Endothelial cell of umbilical vein (primary cell): Measurements from ENCODE around the gene TSPEAR. TPM values are rescaled to one million over a fixed set of nuclear protein-coding genes. Genes with fewer than 3 reads are reported as not detected.

Experiments
- BruUV-seq: library from RNA; stranded (reverse); fragments of 400-500 nt; replicated peaks from 2 replicates; lab custom pipeline; 2021; lab: Mats Ljungman, UMichigan
- CTCF ChIA-PET: fragments of 300-600, 350-600 bp; sonication (Branson Sonifier 250); formaldehyde crosslinking; loops from one replicate; lab custom pipeline; 2021; ENCODE audit warnings: antibody characterized with exemption, inconsistent platforms; lab: Charles Lee
- POLR2A ChIA-PET: fragments of 300-600, 350-600 bp; sonication (Branson Sonifier 250); formaldehyde crosslinking; loops from one replicate; lab custom pipeline; 2021; ENCODE audit warnings: antibody characterized with exemption, inconsistent platforms; lab: Charles Lee
- DNase-seq: peaks from one replicate; pipeline ENCODE4 v3.0.0-alpha.2; 2011; ENCODE audit warnings: low read depth, low spot score
- FAIRE-seq: peaks from 2 replicates; lab custom pipeline; 2011; peaks lifted over from hg19 to GRCh38; lab: Jason Lieb, UNC
- H2AFZ ChIP-seq: 2 replicates; pipeline ENCODE4 v1.6.0; 2012; ENCODE audit warnings: low read depth, low read length, control low read depth, inconsistent platforms
- H3K27ac ChIP-seq: 2 replicates; pipeline ENCODE4 v1.5.1; 2011; ENCODE audit warnings: low read depth, mild to moderate bottlenecking, control low read depth, low read length, moderate library complexity; ENCODE audit not compliant: insufficient read depth
- H3K27me3 ChIP-seq, 2 experiments: 2 replicates each; pipeline versions ENCODE4 v1.6.0 to v1.6.1; 2011; ENCODE audit warnings: low read length in 2 of 2, mixed read lengths in 1 of 2; ENCODE audit not compliant: control insufficient read depth in 2 of 2, insufficient read depth in 2 of 2
- H3K36me3 ChIP-seq, 2 experiments: 2 replicates in 1 of 2; 3 replicates in 1 of 2; pipeline ENCODE4 v1.5.1; 2011; ENCODE audit warnings: low read length in 2 of 2, mild to moderate bottlenecking in 1 of 2, moderate library complexity in 1 of 2; ENCODE audit not compliant: control insufficient read depth in 2 of 2, insufficient read depth in 2 of 2; ENCODE audit errors: extremely low read depth in 1 of 2
- H3K4me1 ChIP-seq: 3 replicates; pipeline ENCODE4 v1.5.1; 2011; ENCODE audit warnings: mild to moderate bottlenecking, low read length; ENCODE audit not compliant: control insufficient read depth, insufficient read depth; ENCODE audit errors: extremely low read depth
- H3K4me2 ChIP-seq: 2 replicates; pipeline ENCODE4 v1.6.1; 2011; ENCODE audit warnings: low read length, control low read depth, mixed read lengths; ENCODE audit not compliant: insufficient read depth
- H3K4me3 ChIP-seq, 3 experiments: fragments of 200-600 bp in 1 of 3; sonication (generic), shearing (Covaris generic) in 1 of 3; replicated peaks in 1 of 3; 2 replicates each; pipeline ENCODE4 v1.5.1; 2011 to 2016; ENCODE audit warnings: control low read depth in 3 of 3, low read length in 3 of 3, mild to moderate bottlenecking in 2 of 3, inconsistent platforms in 1 of 3, low read depth in 1 of 3, moderate library complexity in 1 of 3; ENCODE audit not compliant: insufficient read depth in 1 of 3
- H3K79me2 ChIP-seq: 2 replicates; pipeline ENCODE4 v1.6.0; 2012; ENCODE audit warnings: low read length, inconsistent platforms; ENCODE audit not compliant: control insufficient read depth, insufficient read depth
- H3K9ac ChIP-seq: replicated peaks from 2 replicates; pipeline ENCODE3; 2011; ENCODE audit warnings: low read length, control low read depth; ENCODE audit not compliant: insufficient read depth; ENCODE audit errors: extremely low read depth
- H3K9me1 ChIP-seq: replicated peaks from 3 replicates; pipeline ENCODE4 v1.6.0; 2011; ENCODE audit warnings: mild to moderate bottlenecking, low read length; ENCODE audit not compliant: control insufficient read depth, insufficient read depth; ENCODE audit errors: extremely low read depth
- H3K9me3 ChIP-seq: replicated peaks from 2 replicates; pipeline ENCODE4 v1.5.1; 2012; ENCODE audit warnings: low read length, inconsistent platforms; ENCODE audit not compliant: control insufficient read depth, insufficient read depth
- H4K20me1 ChIP-seq: replicated peaks from 2 replicates; pipeline ENCODE3; 2011; ENCODE audit warnings: mild to moderate bottlenecking, low read length; ENCODE audit not compliant: control insufficient read depth, insufficient read depth; ENCODE audit errors: extremely low read depth
- CTCF ChIP-seq, 2 donors: IDR thresholded peaks; 1 replicate in 1 of 2; 2 replicates in 1 of 2; pipeline ENCODE4 v1.5.1; 2011; ENCODE audit warnings: low read length in 2 of 2, mild to moderate bottlenecking in 2 of 2, moderate library complexity in 2 of 2, control low read depth in 1 of 2, inconsistent platforms in 1 of 2, low read depth in 1 of 2; ENCODE audit not compliant: insufficient read depth in 1 of 2; ENCODE audit errors: extremely low read depth in 1 of 2
- EZH2 ChIP-seq: IDR thresholded peaks from 2 replicates; pipeline ENCODE4 v1.6.1; 2012; ENCODE audit warnings: borderline replicate concordance, low read depth, mild to moderate bottlenecking, moderate library complexity, low read length, inconsistent platforms; ENCODE audit not compliant: severe bottlenecking
- FOS ChIP-seq: IDR thresholded peaks from 2 replicates; pipeline ENCODE4 v1.6.1; 2011; ENCODE audit warnings: mild to moderate bottlenecking, low read length, moderate library complexity, borderline replicate concordance; ENCODE audit not compliant: insufficient read depth
- GATA2 ChIP-seq: IDR thresholded peaks from 2 replicates; pipeline ENCODE4 v1.7.0; 2011; ENCODE audit warnings: low read depth, mild to moderate bottlenecking, moderate library complexity, mixed read lengths, low read length; ENCODE audit not compliant: insufficient read length, insufficient read depth
- JUN ChIP-seq: IDR thresholded peaks from 2 replicates; pipeline ENCODE4 v1.6.1; 2011; ENCODE audit warnings: borderline replicate concordance, low read depth; ENCODE audit not compliant: insufficient read length, insufficient read depth
- MAX ChIP-seq: IDR thresholded peaks from 2 replicates; pipeline ENCODE4 v1.6.1; 2011; ENCODE audit not compliant: insufficient read depth, insufficient read length
- MYC ChIP-seq: IDR thresholded peaks from one replicate; pipeline ENCODE4 v1.6.1; 2011; ENCODE audit warnings: mild to moderate bottlenecking, low read depth, low read length
- POLR2A ChIP-seq: IDR thresholded peaks from 2 replicates; pipeline ENCODE4 v1.6.1; 2012; ENCODE audit warnings: low read depth, mild to moderate bottlenecking, control low read depth, low read length
- POLR2AphosphoS5 ChIP-seq: IDR thresholded peaks from 2 replicates; pipeline ENCODE4 v1.6.1; 2012; ENCODE audit warnings: low read depth, mild to moderate bottlenecking, control low read depth, low read length, moderate library complexity; ENCODE audit not compliant: insufficient read depth
- dilution Hi-C: fragments of 300-500 bp; cut with MboI; formaldehyde crosslinking; loops from one replicate; pipeline ENCODE4 v1.15.0; 2019; ENCODE audit warnings: low sequenced_read_pairs; ENCODE audit not compliant: extremely low pct_ligation_motif_present
- intact Hi-C: fragments of 100-400 bp; cut with micrococcal nuclease; formaldehyde crosslinking; loops from one replicate; pipeline ENCODE4 v1.10.0; 2022
- polyA plus RNA-seq, 4 experiments: library from polyadenylated mRNA; depleted of rRNA in 3 of 4; stranded (reverse) in 3 of 4; unstranded in 1 of 4; fragments of >200 nt; gene quantifications; 2 replicates each; pipeline versions ENCODE4 v1.2.1 to v1.2.3, GENCODE V29; 2011 to 2012; ENCODE audit warnings: missing spikeins in 1 of 4
- total RNA-seq: library from RNA; stranded (reverse); gene quantifications from 2 replicates; pipeline ENCODE4 v1.2.3, GENCODE V29; 2021

Gene TSPEAR
- total and polyA plus RNA-seq, 2 donors (not counting 3 experiments of a cell fraction or from before 2014, with no cell fraction given): 0.01 TPM; not detected in 1

GRCh38 chr21:44549525-44550211 lies 161.7 kb downstream of the TSPEAR start:
- peaks cover 3 to 12% of the 10 kb centered on the region in 2 experiments for H3K27me3 ChIP-seq
- no peaks in the 10 kb centered on the region for H3K4me1 ChIP-seq
- no peaks in the 10 kb centered on the region for H4K20me1 ChIP-seq
- H3K79me2 ChIP-seq: no peaks in the 10 kb centered on the region
- no peak overlapping the region for H3K9ac ChIP-seq
- intact Hi-C loops (no loop called here), dilution Hi-C loops (no loop called here)
- H3K9me3 ChIP-seq: no peaks in the 10 kb centered on the region
- ChIA-PET CTCF (no interaction called here), POLR2A (no interaction called here)
- no TSS peak for BruUV-seq
- H3K36me3 ChIP-seq: no peaks in the 10 kb centered on the region
- DNase-seq: no peak
- TF ChIP-seq POLR2AphosphoS5 (no peak), MAX (no peak), EZH2 (no peak), MYC (no peak), FOS (no peak), JUN (no peak), CTCF (IDR thresholded peaks at IDR 0.05; ENCODE audit: extremely low read depth in 1 of 2, insufficient read depth in 1 of 2, low read depth in 1 of 2, low read length in 2 of 2) (no peak), GATA2 (no peak), POLR2A (no peak)
- no peak overlapping the region for H3K4me2 ChIP-seq
- no peak for FAIRE-seq
- no peak overlapping the region for H3K27ac ChIP-seq
- H3K9me1 ChIP-seq: no peaks in the 10 kb centered on the region
- H2AFZ ChIP-seq: no peak overlapping the region
- no peak overlapping the region for H3K4me3 ChIP-seq
